Stimulated activated CD8-positive, alpha-beta memory T cell treated with anti-CD3 and anti-CD28 coated beads, Interleukin-15, amount 100 ng/mL, for 1 hour (primary cell): ENCODE measurements around the gene SLC34A3.
A peak's percentile ranks its signal among the peaks of the same experiment; 100 is the strongest.
"Not testable (repeated sequence)": the region's sequence is repeated elsewhere in the genome, so short reads cannot be mapped to it uniquely, and the experiment has no call there.

ENCODE experiments used
- DNase-seq: peaks from one replicate; pipeline ENCODE4 v3.0.0-alpha.2; 2020; ENCODE audit warnings: low read depth

SLC34A3 gene

DNA sequence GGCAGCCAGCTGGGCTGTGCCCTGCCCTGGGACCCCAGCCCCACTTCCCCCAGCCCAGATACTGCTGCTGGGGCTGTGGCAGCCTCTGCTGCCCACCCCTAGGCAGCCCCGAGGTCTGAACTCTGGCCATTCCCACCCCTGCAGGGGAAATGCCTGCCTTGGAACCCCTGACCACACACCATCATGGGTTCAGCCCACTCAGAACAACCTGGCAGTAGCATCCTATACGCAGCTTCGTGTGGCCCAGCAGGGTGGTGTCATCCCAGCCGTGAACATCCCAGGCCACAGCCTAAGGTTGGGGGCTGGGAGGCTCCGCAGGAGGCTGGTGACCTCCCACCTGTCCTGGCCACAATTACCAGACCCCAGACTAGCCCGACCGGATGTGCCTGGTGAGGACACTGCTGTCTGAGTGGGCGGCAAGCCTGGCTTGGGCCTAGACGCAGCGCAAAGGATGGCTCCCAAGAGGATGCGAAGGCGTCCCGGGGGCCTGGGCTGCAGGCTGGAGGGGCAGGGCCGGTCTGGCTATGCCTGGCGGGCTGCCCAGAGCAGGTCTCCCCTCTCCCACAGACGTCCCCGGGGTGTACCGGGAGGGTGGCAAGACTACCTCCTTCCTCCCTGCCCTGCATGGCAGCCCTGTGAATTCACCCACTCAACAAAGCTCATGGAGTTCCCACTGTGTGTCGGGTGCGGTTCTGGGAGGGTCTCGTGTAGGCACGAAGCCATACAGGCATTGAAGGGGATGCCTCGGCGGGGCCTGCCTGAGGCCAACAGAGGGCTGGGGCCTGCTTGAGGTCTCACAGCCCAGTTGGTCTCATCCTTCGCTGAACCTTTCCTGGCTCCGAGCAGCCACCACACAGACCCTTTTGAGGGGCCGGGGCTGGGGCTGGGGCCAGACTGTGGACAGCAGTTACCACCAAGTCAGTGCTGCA, 1.5 kb upstream of the SLC34A3 start:
- DNase-seq: no peak

GRCh38 chr9:137229903-137230704, 597 bp upstream of the SLC34A3 start:
- DNase-seq: no peak

GRCh38 chr9:137231372-137232039, 805 bp downstream of the SLC34A3 start:
- DNase-seq: no peak

DNA sequence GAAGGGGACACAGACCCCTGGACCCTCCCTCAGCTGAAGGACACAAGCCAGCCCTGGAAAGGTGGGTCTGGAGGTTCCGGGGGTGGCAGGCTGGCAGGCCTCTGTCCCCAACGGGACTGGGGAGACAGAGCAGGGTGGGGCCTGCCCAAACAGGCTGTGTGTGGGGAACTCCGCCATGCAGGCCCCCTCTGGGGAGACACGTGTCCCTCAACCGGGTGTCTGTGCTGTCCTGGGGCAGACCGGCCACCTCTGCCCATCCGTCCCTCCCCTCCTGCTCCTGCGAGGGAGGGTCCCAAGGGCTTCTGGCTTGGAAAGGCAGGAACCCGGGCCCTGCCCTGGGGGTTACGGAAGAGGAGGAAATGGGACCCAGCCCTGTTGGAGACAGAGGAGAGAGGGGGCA, 1.4 kb downstream of the SLC34A3 start:
- no peak for DNase-seq

DNA sequence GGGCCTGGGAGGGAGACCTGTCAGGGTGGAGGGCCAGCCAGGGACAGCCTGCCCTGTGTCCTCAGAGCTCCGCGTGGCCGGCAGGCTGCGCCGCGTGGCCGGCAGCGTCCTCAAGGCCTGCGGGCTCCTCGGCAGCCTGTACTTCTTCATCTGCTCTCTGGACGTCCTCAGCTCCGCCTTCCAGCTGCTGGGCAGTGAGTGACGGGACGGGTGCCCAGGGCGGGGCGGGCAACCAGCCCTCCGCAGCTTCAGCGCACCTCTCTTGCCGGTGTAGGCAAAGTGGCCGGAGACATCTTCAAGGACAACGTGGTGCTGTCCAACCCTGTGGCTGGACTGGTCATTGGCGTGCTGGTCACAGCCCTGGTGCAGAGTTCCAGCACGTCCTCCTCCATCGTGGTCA, 1.8 kb downstream of the SLC34A3 start:
- DNase-seq: no peak

DNA sequence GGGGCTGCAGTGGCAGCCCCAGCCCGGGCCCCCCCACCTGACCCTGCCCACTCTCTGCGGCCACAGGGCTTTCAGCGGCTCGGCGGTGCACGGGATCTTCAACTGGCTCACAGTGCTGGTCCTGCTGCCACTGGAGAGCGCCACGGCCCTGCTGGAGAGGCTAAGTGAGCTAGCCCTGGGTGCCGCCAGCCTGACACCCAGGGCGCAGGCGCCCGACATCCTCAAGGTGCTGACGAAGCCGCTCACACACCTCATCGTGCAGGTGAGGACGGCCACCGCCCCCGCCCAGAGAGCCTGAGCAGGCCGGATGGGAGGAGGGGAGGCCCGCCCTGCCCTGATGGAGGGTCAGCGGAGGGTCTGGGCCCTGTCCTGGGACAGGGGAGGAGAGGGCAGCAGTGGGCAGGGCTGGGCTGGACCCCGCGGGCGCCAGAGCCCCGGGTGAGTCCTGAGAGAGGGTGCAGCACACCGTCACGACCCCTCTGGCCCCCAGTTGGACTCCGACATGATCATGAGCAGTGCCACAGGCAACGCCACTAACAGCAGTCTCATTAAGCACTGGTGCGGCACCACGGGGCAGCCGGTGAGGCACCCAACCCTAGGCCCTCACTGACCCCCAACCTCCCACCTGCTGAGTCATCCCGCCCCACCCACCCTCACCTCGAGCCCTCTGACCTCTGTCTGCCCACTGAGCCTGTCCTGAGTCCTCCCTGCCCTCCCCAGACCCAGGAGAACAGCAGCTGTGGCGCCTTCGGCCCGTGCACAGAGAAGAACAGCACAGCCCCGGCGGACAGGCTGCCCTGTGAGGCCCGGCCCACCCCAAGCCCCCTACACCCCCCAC, 2.7 kb downstream of the SLC34A3 start:
- no peak for DNase-seq

- DNase-seq: no peak
Measured at GRCh38 chr9:137234055-137234697, 3.5 kb downstream of the SLC34A3 start.

DNA sequence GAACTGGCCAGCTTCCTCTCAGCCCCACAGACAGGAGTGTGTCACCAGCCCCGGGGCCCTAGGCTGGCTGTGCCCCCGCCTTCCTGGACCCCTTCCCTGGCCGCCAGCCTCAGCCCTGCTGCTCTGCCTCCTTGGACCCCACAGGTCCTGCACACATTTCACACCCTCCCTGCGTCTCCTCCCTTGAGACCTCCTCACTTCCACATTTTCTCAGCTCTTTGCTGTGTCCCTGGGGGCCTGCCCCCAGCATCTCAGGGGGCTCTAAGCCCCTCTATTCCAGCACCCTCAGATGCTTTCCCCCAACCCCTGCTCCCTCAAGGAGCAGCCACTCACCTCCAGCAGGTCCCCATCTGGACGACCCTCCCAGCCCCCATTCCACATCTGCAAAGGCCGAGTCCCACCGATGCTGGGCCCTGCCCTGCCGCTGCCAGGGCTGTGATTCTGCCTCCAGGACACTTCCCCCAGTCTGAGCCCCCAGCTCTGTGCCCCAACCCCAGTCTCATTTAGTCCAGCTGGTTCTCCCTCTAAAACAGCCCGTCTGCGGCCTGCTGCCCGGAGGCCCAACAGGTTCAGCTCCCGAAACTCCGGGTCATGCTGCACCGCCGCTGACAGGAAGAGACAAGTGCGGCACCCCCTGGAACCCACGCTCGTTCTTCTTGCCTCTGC, 4.2 kb downstream of the SLC34A3 start:
- no peak for DNase-seq

DNA sequence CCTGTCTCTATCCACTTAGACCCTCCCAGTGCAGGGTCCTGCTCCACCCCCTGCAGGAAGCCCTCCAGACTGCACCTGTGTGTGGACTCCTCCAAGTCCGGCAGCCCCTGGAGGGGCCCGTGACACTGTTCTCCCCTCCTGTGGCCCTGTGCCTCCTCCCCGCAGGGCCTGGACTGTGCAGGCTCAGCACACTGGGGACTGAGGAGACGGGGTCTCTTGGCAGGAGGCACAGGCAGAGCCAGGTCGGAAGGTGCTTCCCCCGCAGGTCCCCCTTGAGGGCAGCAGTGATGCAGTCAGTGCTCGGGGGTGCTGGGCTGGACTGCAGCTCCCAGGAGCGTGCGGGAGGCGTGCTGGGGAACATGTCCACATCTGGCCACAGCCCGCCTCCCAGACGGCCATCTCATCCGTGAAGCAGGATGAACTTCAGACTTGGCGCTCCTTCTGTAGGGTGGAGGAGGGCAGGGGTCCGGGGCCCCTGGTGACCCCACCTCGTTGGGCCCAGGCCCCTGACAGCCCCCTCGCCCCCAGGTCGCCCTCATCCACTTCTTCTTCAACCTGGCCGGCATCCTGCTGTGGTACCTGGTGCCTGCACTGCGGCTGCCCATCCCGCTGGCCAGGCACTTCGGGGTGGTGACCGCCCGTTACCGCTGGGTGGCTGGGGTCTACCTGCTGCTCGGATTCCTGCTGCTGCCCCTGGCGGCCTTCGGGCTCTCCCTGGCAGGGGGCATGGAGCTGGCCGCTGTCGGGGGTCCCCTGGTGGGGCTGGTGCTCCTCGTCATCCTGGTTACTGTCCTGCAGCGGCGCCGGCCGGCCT, 4.9 kb downstream of the SLC34A3 start:
- no peak for DNase-seq

GRCh38 chr9:137236238-137236935, 5.7 kb downstream of the SLC34A3 start:
- peak; percentile 87 for DNase-seq

- no peak for DNase-seq
Measured at GRCh38 chr9:137236936-137237421, 6.3 kb downstream of the SLC34A3 start.

DNA sequence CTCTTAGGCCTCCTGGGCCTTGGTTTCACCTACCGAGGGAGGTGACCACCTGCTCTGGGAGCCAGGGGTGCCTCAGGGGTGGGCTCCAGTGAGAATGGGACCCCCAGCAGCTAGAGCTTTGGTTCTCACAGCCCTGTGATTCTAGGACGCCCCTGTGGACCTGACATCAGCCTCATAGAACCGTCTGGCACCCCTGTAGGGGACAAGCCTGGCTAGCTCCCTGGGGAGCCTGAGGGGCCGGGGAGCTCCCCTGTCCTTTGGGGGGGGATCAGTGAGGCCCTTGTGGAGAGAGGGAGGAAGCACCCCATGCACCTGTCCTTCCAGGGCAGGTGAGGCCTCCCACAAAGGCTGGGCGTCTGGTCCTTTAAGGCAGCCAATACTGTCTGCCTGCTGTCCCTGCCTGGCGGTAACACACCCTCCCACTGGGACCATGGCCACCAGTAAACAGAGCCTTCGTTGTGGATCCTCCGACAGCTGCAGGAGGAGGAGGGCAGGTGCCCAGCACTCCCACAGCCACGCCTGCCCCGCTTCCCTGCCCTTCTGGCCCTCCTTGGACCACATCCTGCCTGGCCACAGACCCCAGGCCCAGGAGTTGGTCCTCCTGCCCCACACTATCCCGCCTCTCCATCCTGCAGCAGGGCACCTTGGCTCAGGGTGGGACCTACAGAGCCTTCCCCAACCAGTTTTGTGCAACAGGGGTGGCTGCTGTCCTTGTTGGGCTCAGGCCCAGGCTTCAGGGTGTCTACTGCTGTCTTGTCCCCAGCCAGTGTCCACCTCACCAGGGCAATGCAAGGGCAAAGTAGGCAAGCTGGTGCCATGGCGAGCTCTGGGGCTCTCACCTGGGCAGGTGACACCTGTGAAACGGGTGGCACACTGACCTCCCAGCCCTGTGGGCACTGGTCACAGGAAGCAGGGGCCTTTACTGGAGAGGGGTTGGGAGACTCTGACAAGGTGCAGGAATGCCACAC, 7.3 kb downstream of the SLC34A3 start:
- no peak for DNase-seq

GRCh38 chr9:137239541-137240200, 9.0 kb downstream of the SLC34A3 start:
- DNase-seq: not testable (repeated sequence)

GRCh38 chr9:137240318-137240840, 9.7 kb downstream of the SLC34A3 start:
- peak; percentile 27 for DNase-seq

DNA sequence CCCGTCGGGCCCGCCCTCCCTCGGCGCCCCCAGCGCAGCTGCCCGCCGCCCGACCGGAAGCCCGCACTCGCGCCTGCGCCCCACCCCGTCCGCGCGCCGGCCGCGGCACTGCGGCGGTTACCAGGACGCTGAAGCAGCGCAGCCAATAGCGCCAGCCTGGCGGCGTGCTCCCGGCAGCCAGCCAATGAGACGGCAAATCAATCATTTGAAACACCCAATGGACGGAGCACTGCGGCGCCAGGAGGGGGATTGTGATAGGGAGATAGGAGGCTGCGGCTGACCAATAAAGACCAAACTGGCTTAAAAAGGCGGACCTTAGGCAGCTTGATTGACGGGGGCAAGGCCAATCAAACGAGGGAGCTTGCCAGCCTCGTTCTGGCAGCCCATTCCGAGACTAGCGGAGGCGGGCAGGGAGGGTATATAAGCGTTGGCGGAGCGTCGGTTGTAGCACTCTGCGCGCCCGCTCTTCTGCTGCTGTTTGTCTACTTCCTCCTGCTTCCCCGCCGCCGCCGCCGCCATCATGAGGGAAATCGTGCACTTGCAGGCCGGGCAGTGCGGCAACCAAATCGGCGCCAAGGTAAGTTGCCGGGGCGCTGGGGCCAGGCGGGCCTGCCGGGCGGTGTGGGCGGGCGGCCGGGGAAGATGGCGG, 10.3 kb downstream of the SLC34A3 start, which contains the start of gene TUBB4B:
TUBB4B (plus strand) TSS at position 447 of the 649 bp plus-strand sequence; CDS start at position 521, 74 bp downstream.
- peak; percentile 95 for DNase-seq
